Subcutaneous abdominal adipose tissue (tissue), 5 donors: Measurements from ENCODE around the gene ANXA2.

ENCODE experiments used
- H3K27ac ChIP-seq: one replicate; pipeline ENCODE4 v1.7.0; 2013; ENCODE audit warnings: low read depth, mild to moderate bottlenecking, inconsistent platforms, low read length, moderate library complexity
- H3K27me3 ChIP-seq, 5 donors: one replicate each; pipeline ENCODE4 v1.7.0; 2013; ENCODE audit warnings: low read length in 5 of 5, inconsistent platforms in 1 of 5; ENCODE audit not compliant: control insufficient read depth in 5 of 5, insufficient read depth in 4 of 5
- H3K36me3 ChIP-seq, 5 donors: one replicate each; pipeline ENCODE4 v1.7.0; 2013; ENCODE audit warnings: low read length in 5 of 5; ENCODE audit not compliant: control insufficient read depth in 5 of 5, insufficient read depth in 5 of 5
- H3K4me1 ChIP-seq, 5 donors: one replicate each; pipeline ENCODE4 v1.7.0; 2013; ENCODE audit warnings: low read length in 5 of 5, mild to moderate bottlenecking in 3 of 5, moderate library complexity in 1 of 5; ENCODE audit not compliant: control insufficient read depth in 5 of 5, insufficient read depth in 5 of 5
- H3K4me3 ChIP-seq, 5 donors: one replicate each; pipeline ENCODE4 v1.7.0; 2013; ENCODE audit warnings: low read length in 5 of 5, low read depth in 1 of 5
- H3K9ac ChIP-seq, 5 donors: one replicate each; pipeline ENCODE4 v1.7.0; 2013; ENCODE audit warnings: low read length in 5 of 5, mild to moderate bottlenecking in 4 of 5, moderate library complexity in 3 of 5
- H3K9me3 ChIP-seq, 5 donors: one replicate each; pipeline ENCODE4 v1.7.0; 2013; ENCODE audit warnings: low read length in 5 of 5; ENCODE audit not compliant: control insufficient read depth in 5 of 5
- donor health status: healthy.
- donor health status: healthy.
- donor health status: healthy.
- donor health status: healthy.
- donor health status: healthy.

Gene ANXA2

DNA sequence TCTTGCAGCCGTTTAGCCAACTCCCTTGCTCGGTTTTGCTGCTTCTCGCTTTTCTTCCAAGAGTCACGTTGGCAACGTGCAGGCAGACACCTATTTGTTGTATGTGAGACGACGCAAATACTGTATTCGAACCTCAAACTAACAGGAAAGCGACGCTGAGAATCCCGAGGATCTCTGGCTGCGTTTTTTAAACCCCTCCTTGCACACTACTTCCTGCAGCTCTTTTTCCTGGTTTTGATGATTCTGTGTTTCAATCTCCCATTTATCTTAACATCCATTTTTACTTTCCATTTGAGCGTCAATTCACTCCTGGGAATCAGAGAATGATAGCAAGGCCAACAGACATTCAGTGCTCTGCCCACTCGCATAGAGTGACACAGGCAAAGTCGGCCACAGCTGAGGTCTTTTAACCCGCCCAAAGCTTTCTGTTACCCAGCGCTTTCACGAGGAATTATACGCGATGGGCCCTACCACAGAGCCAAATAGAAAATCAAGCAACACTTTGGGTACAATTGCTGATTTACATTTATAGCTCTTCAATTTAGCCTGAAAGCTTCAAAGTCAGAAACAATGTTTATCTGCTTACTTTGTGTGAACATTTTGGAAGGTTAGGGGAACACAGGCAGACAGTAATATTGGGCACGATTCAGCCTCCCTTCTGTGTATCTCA lies 1.6 kb upstream of the ANXA2 start:
- Histone ChIP-seq H3K27me3 (no peaks in the 10 kb centered on the region), H3K9ac (peak overlapping the region in 3 of 5 donors; percentile 43 to 80 (median 78)), H3K9me3 (no peaks in the 10 kb centered on the region), H3K4me1 (peaks cover 13 to 47% (median 41%) of the 10 kb centered on the region in 5 donors), H3K4me3 (peak overlapping the region; percentile 55 to 96 (median 64)), H3K27ac (peak overlapping the region; percentile 99), H3K36me3 (peaks cover 4 to 18% (median 8%) of the 10 kb centered on the region in 5 donors)

DNA sequence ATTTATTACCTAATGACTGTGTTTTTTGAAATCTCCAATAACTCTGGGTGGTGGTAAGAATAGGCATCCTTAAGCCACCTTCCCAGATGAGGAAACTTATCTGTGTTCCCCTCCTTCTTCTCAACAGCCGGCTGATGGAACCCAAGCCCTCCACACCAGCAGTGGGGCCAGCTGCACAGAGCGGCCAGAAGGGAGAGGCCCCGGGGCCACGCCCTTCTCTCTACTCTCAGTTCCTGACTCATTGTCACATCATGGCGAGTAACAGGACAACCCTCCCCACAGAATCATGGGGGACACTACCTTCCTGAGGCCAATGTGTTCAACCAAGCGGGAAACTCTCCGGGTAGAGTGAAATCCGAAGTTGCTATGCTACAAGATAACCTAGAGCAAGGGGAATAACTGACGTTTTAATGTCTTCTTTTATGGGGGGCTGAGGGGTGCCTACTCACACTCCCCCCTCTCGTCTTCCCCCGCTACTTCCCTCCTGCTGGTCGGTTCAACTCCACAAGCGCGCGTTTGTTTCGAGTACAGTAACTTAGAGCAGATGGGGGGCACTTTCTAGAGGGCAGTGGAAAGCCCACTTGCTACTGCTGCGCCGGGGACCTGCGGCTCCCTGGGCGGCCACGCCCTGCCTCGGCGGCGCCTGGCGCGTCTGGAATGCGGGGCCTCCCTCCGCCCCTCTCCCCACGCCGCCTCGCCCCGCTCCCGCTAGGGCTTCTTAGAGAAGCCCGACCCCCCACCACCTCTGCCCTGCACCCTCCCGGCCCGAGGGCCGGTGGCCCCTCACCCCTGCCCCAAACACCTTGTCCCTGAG lies 621 bp downstream of the ANXA2 start:
- Histone ChIP-seq H3K9me3 (no peaks in the 10 kb centered on the region), H3K27me3 (no peaks in the 10 kb centered on the region), H3K27ac (peak overlapping the region; percentile 99), H3K36me3 (peaks cover 7 to 24% (median 12%) of the 10 kb centered on the region in 5 donors), H3K4me1 (peaks cover 25 to 64% (median 61%) of the 10 kb centered on the region in 5 donors), H3K9ac (peak overlapping the region; percentile 76 to 99 (median 92)), H3K4me3 (peak overlapping the region; percentile 81 to 98 (median 92))

DNA sequence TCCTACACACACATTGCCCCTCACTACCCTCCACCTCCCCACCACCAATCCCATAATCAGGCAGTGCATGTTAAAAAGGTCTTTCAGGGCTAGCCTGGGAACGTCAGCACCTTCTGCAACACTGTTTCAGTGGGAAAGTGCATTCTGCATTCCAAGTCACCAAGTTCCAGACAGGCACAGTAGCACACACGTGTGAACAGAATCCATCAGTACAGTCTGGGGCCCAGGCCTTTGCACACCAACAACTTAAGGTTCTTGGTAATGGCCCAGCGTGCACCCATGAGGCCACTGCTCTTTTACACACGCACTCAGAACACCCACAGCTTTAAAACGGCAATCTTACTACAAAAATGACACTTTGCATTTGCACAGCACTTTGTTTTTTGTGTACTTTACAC lies 1.2 kb downstream of the ANXA2 start:
- no peaks in the 10 kb centered on the region for H3K9me3 ChIP-seq
- H3K4me3 ChIP-seq, result peak overlapping the region; percentile 81 to 98 (median 92)
- H3K27me3 ChIP-seq, result no peaks in the 10 kb centered on the region
- peak overlapping the region; percentile 99 for H3K27ac ChIP-seq
- H3K9ac ChIP-seq, result peak overlapping the region; percentile 30 to 99 (median 88)
- H3K36me3 ChIP-seq, result peaks cover 7 to 24% (median 12%) of the 10 kb centered on the region in 5 donors
- H3K4me1 ChIP-seq, result peaks cover 31 to 70% (median 67%) of the 10 kb centered on the region in 5 donors

DNA sequence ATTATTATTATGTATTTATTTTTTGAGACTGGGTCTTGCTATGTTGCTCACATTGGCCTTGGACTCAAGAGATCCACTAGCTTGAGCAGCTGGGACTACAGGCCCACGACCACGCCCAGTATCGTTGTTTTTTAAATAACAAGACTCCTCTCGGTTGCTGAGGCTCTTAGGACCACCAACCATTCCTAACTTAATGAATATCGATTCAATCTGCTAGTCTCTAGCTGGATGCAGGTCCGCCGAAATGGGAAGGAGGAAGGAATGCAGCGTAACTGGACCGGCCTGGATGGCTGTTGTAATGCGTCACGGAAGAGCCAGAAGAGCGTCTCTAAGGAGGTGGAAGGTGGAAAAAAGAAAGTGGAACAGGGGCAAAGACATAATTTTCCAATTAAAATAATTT lies 1.7 kb downstream of the ANXA2 start:
- Histone ChIP-seq H3K27me3 (no peaks in the 10 kb centered on the region), H3K9me3 (no peaks in the 10 kb centered on the region)

DNA sequence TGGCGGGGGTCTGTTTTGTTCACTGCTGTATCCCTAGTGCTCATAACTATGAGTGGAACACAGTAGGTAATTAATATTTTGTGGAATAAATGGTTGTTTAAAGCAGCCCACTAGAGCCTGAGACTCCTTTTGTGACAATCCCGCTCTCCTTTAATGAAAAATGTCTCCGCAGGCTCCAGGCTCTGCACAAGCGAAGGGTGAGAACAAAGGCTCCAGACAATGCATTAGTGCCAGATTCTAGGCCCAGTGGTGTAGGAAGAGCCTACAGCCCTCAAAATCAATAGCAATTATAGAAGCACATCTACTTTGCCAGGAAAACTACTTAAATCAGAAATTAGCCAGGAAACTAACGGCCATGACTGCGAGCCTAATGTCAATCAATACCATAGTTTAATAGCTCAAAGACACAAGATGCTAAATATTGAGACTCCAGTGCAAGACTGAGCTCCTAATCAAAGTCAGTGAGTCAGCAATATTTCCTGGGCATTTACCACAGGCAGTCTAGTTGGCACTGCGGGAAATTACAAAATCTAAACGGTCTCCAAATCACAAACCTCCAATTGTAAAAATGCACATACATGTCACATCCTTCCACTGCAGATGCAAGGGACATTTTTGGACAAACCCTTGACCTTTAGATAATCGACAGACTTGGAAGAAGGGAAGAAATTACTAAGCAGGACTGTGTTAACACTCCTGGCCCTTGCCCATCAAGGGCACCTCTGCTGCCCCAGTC lies 2.3 kb downstream of the ANXA2 start:
- Histone ChIP-seq H3K4me3 (peak overlapping the region; percentile 81 to 98 (median 92)), H3K4me1 (peaks cover 40 to 81% (median 77%) of the 10 kb centered on the region in 5 donors), H3K36me3 (peaks cover 7 to 24% (median 12%) of the 10 kb centered on the region in 5 donors), H3K27ac (peak overlapping the region; percentile 99), H3K9ac (peak overlapping the region; percentile 55 to 99 (median 96)), H3K27me3 (no peaks in the 10 kb centered on the region), H3K9me3 (no peaks in the 10 kb centered on the region)

More for the DNA sequence above, 1.7 kb downstream of the ANXA2 start:
- Histone ChIP-seq H3K27ac (peak overlapping the region; percentile 99), H3K4me3 (peak overlapping the region; percentile 81 to 98 (median 92)), H3K4me1 (peaks cover 35 to 74% (median 72%) of the 10 kb centered on the region in 5 donors), H3K36me3 (peaks cover 7 to 24% (median 12%) of the 10 kb centered on the region in 5 donors), H3K9ac (peak overlapping the region; percentile 30 to 99 (median 88))

DNA sequence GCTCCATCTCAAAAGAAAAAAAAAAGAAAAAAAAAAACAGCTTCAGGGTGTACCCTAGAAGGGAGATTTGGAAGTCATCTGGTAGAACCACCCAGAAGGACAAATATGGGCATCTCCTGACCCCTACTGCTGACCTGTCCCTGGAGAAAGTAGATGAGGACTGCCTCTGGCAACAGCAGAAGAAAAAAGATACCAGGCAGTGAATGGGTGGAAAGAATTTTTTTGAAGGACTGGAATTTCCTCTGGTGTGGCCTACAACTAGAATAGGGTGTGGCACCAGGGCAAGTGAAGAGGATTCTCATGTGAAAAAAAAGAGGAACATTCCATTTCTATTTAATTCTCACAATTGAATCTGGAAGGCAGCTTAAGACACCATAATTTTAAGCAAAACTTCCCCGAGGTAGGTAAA lies 3.1 kb downstream of the ANXA2 start:
- Histone ChIP-seq H3K4me1 (peaks cover 44 to 88% (median 84%) of the 10 kb centered on the region in 5 donors), H3K27ac (peak overlapping the region; percentile 99), H3K9me3 (no peaks in the 10 kb centered on the region), H3K27me3 (no peaks in the 10 kb centered on the region), H3K36me3 (peaks cover 7 to 28% (median 12%) of the 10 kb centered on the region in 5 donors), H3K4me3 (peak overlapping the region; percentile 81 to 98 (median 92)), H3K9ac (peak overlapping the region; percentile 55 to 99 (median 96))

DNA sequence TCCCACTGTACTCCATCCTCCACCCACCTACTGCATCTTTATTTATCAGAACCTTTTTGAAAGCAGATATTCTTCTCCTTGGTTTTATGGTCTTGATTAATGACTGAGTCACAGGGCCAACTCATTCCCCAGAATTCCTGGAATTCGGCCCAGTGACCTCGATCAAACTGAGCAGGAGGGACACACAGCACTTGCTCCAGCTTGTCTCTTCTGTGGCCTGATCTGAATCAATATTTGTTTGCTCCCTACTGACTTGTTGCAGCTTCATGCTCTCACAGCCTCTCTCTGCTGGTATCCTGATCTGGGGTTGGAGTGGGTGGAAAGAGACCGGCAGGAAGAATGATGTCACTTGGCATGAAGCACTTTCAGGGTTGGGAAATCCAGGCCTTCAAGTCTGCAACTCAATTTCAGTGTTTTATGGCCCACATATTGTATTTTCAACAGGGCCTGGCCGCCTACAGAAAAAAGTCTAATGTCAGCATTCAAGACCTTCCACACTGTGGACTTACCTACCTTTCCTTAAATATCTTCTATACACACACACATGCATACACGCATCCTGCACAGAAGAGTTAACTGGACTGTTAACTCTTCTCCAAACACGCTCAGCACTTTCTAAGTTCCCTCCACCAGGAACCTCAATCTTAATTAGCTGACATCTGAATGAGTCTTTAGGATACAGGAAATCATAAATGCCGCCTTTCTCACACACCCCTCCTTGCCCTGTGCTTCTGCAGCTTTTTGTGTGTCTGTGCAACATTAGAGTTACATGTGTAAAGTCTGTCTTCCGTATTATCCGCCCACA lies 4.6 kb downstream of the ANXA2 start:
- peaks cover 7 to 30% (median 12%) of the 10 kb centered on the region in 5 donors for H3K36me3 ChIP-seq
- peak overlapping the region; percentile 6 to 98 (median 92) for H3K4me3 ChIP-seq
- peak overlapping the region; percentile 99 for H3K27ac ChIP-seq
- peaks cover 44 to 88% (median 83%) of the 10 kb centered on the region in 5 donors for H3K4me1 ChIP-seq
- H3K9ac ChIP-seq, result peak overlapping the region; percentile 54 to 99 (median 88)
- no peaks in the 10 kb centered on the region for H3K9me3 ChIP-seq
- H3K27me3 ChIP-seq, result no peaks in the 10 kb centered on the region

DNA sequence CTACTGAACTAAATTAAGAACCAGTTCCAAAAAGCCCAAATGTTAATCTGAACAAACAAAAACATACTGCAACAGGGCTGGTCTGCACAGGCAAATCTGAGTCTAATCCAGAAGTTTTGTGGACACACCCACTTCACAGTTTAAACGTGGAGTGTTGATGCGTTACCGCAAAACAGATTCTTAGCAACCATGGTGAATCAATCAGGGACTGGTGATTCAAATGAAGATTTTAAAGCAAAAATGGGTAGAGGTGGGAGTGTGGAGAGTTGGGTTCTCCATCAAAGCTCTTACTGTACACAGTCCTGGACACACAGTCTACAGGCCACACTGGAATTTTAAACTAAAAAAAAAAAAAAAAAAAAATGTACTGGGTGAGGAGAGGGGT lies 5.2 kb downstream of the ANXA2 start:
- peak overlapping the region in 4 of 5 donors; percentile 19 to 92 (median 68) for H3K4me3 ChIP-seq

More for the DNA sequence above, 5.2 kb downstream of the ANXA2 start:
- H3K4me1 ChIP-seq, result peaks cover 44 to 87% (median 83%) of the 10 kb centered on the region in 5 donors
- no peaks in the 10 kb centered on the region for H3K27me3 ChIP-seq
- no peaks in the 10 kb centered on the region for H3K9me3 ChIP-seq
- peaks cover 7 to 30% (median 12%) of the 10 kb centered on the region in 5 donors for H3K36me3 ChIP-seq
- peak overlapping the region; percentile 99 for H3K27ac ChIP-seq
- peak overlapping the region in 4 of 5 donors; percentile 6 to 65 (median 58) for H3K9ac ChIP-seq
